Measurements from ENCODE around the gene HABP2. TPM values are rescaled to one million over a fixed set of nuclear protein-coding genes. Genes with fewer than 3 reads are reported as not detected.
A peak's percentile ranks its signal among the peaks of the same experiment; 100 is the strongest.

Gene HABP2
- total RNA-seq, 1 donor from 2014 or later: 112 TPM

DNA sequence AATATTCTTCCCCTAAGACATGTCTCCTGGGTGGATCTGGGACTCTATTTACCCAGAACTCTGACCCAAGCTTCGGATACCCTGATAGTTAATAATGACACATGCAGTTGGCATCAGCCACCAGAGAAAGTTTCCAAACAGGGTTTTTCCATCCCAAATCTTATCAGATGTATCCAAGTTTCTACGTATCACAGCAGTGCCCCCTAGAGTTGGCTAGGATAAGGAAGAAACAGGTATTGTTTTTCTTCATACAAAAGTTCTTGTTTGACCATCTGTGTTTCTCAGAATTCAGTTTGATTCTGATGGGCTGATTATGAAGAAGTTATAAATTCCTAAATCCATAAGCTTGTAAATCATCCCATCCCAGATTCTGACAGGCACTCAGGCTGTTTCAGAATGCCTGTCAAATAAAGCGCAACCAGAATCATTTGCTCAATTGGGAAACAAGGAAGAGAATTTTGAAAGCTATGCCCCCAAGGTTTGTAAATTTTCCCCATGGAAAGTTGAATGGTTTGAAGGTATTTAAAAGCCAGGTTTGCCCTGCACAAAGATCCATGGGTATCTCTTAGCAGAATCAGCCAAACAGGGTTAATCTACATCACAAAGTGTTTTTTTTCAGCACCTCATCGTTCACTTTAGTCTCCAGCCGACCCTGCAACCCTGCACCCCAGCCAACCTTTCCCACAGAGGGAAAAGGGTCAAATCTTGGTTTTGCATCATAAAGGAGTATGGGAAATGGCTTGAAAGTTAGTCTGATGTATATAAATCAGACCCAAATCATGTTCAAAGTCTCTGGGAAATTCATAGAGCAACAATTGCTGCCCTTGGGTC lies 63.6 kb downstream of the HABP2 start:
- Mint-ChIP-seq H3K4me3 (ENCODE audit: low read depth) (no peak overlapping the region), H3K27ac (no peak overlapping the region), H3K36me3 (ENCODE audit: insufficient read depth) (no peaks in the 10 kb centered on the region), H3K27me3 (peaks cover 58% of the 10 kb centered on the region), H3K9me3 (ENCODE audit: low read depth) (no peaks in the 10 kb centered on the region), H3K4me1 (ENCODE audit: low read depth) (peaks cover 8% of the 10 kb centered on the region)
- DNase-seq (ENCODE audit: low spot score, unreplicated experiment): no peak
- TF ChIP-seq, protein P1, sequence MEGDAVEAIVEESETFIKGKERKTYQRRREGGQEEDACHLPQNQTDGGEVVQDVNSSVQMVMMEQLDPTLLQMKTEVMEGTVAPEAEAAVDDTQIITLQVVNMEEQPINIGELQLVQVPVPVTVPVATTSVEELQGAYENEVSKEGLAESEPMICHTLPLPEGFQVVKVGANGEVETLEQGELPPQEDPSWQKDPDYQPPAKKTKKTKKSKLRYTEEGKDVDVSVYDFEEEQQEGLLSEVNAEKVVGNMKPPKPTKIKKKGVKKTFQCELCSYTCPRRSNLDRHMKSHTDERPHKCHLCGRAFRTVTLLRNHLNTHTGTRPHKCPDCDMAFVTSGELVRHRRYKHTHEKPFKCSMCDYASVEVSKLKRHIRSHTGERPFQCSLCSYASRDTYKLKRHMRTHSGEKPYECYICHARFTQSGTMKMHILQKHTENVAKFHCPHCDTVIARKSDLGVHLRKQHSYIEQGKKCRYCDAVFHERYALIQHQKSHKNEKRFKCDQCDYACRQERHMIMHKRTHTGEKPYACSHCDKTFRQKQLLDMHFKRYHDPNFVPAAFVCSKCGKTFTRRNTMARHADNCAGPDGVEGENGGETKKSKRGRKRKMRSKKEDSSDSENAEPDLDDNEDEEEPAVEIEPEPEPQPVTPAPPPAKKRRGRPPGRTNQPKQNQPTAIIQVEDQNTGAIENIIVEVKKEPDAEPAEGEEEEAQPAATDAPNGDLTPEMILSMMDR (IDR thresholded peaks at IDR 0.05; ENCODE audit: unreplicated experiment): peak; percentile 66

- peaks cover 55% of the 10 kb centered on the region for H3K27me3 Mint-ChIP-seq
These were observed 64.2 kb downstream of the HABP2 start for GRCh38 chr10:113617086-113617485.

GRCh38 chr10:113618338-113618737 lies 65.5 kb downstream of the HABP2 start:
- TF ChIP-seq, protein P1 (IDR thresholded peaks at IDR 0.05; ENCODE audit: unreplicated experiment): no peak
- H3K27ac Mint-ChIP-seq: no peak overlapping the region
- no peak overlapping the region for H3K4me3 Mint-ChIP-seq (ENCODE audit: low read depth)
- peaks cover 54% of the 10 kb centered on the region for H3K27me3 Mint-ChIP-seq
- no peaks in the 10 kb centered on the region for H3K36me3 Mint-ChIP-seq (ENCODE audit: insufficient read depth)
- DNase-seq (ENCODE audit: low spot score, unreplicated experiment): no peak
- H3K9me3 Mint-ChIP-seq (ENCODE audit: low read depth): no peaks in the 10 kb centered on the region
- peaks cover 9% of the 10 kb centered on the region for H3K4me1 Mint-ChIP-seq (ENCODE audit: low read depth)

More at GRCh38 chr10:113617086-113617485, 64.2 kb downstream of the HABP2 start:
- Mint-ChIP-seq H3K36me3 (ENCODE audit: insufficient read depth) (no peaks in the 10 kb centered on the region), H3K4me1 (ENCODE audit: low read depth) (peaks cover 8% of the 10 kb centered on the region), H3K27ac (no peak overlapping the region), H3K9me3 (ENCODE audit: low read depth) (no peaks in the 10 kb centered on the region), H3K4me3 (ENCODE audit: low read depth) (no peak overlapping the region)
- no peak for DNase-seq (ENCODE audit: low spot score, unreplicated experiment)
- TF ChIP-seq, protein P1 (IDR thresholded peaks at IDR 0.05; ENCODE audit: unreplicated experiment): no peak

DNA sequence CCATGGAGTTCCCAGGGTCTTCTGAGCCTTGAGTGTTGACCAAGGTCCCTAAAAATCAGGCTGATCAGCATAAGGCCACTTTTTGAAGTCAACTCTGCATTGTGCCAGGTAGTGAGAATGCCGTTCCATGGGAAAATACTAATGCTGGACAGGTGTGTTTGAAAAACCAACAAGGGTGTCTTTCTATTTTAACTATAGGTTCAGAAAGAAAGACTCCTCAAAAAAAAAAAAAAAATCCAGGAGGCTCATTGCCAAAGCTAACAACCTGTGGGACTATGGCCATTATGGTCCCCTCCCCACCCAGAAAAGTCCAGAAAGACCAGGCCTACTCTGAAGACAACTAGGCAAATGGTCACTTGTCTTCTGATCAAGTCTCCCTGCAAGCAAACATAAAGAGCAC lies 66.5 kb downstream of the HABP2 start:
- Mint-ChIP-seq H3K4me3 (ENCODE audit: low read depth) (no peak overlapping the region), H3K27ac (no peak overlapping the region), H3K36me3 (ENCODE audit: insufficient read depth) (no peaks in the 10 kb centered on the region), H3K27me3 (peaks cover 56% of the 10 kb centered on the region), H3K9me3 (ENCODE audit: low read depth) (no peaks in the 10 kb centered on the region), H3K4me1 (ENCODE audit: low read depth) (peaks cover 3% of the 10 kb centered on the region)
- no peak for DNase-seq (ENCODE audit: low spot score, unreplicated experiment)
- TF ChIP-seq, protein P1 (IDR thresholded peaks at IDR 0.05; ENCODE audit: unreplicated experiment): no peak

DNA sequence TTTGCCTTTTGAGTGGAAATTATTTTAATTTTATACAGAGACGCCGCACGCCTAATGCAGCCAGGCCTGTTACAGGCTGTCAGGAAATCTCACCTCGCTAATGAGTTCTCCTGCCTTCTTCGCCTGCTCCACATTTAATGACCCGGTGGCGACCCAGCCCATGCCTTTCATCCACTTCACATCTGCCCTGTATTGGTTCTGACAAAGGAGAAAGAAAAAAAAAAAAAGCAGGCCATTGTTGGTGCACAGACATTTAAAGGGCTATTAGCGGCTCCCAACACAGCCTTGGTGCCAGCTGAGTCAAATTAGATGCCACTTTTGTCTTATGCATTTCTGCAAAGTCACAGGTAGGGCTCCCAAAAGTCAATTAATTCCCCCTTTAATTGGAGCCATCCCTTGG lies 67.7 kb downstream of the HABP2 start:
- Mint-ChIP-seq H3K4me1 (ENCODE audit: low read depth) (peaks cover 5% of the 10 kb centered on the region), H3K27me3 (peaks cover 58% of the 10 kb centered on the region), H3K4me3 (ENCODE audit: low read depth) (no peak overlapping the region)

More for the DNA sequence above, 67.7 kb downstream of the HABP2 start:
- TF ChIP-seq, protein P1 (IDR thresholded peaks at IDR 0.05; ENCODE audit: unreplicated experiment): no peak
- Mint-ChIP-seq H3K36me3 (ENCODE audit: insufficient read depth) (no peaks in the 10 kb centered on the region), H3K27ac (no peak overlapping the region), H3K9me3 (ENCODE audit: low read depth) (no peaks in the 10 kb centered on the region)
- DNase-seq (ENCODE audit: low spot score, unreplicated experiment): no peak
